MM.1S (cell line): ENCODE data around the gene TMEM95.

Experiments
- DNase-seq: peaks from one replicate; pipeline ENCODE4 v3.0.0-alpha.2; 2015
- H2AFZ ChIP-seq: fragments of 300-600 bp; sonication (generic); 2 replicates; pipeline ENCODE4 v1.6.0; 2016; ENCODE audit warnings: antibody characterized with exemption, low read length
- H3F3A ChIP-seq: fragments of 300-600 bp; sonication (generic); 2 replicates; pipeline ENCODE4 v1.6.1; 2016; ENCODE audit warnings: mild to moderate bottlenecking, antibody characterized with exemption, low read length, moderate library complexity, mixed read lengths; ENCODE audit not compliant: insufficient read depth
- H3K27ac ChIP-seq: fragments of 300-600 bp; sonication (generic); 2 replicates; pipeline ENCODE4 v1.5.1; 2016; ENCODE audit warnings: mild to moderate bottlenecking, low read length
- H3K27me3 ChIP-seq: fragments of 300-600 bp; sonication (generic); replicated peaks from 2 replicates; pipeline ENCODE4 v1.6.0; 2016; ENCODE audit warnings: low read length; ENCODE audit not compliant: insufficient read depth
- H3K36me3 ChIP-seq: fragments of 300-600 bp; sonication (generic); replicated peaks from 2 replicates; pipeline ENCODE4 v1.6.1; 2016; ENCODE audit warnings: mild to moderate bottlenecking, low read length, mixed read lengths; ENCODE audit not compliant: insufficient read depth
- H3K4me1 ChIP-seq: fragments of 300-600 bp; sonication (generic); 2 replicates; pipeline ENCODE4 v1.6.1; 2016; ENCODE audit warnings: low read length, mixed read lengths
- H3K4me2 ChIP-seq: fragments of 300-600 bp; sonication (generic); 2 replicates; pipeline ENCODE4 v1.6.0; 2016; ENCODE audit warnings: low read depth, low read length
- H3K4me3 ChIP-seq: fragments of 300-600 bp; sonication (generic); 2 replicates; pipeline ENCODE4 v1.5.1; 2016; ENCODE audit warnings: low read length, mixed read lengths
- H3K79me2 ChIP-seq: fragments of 300-600 bp; sonication (generic); 2 replicates; pipeline ENCODE4 v1.6.1; 2016; ENCODE audit warnings: mixed run types, low read length, mixed read lengths
- H3K9ac ChIP-seq: fragments of 300-600 bp; sonication (generic); 2 replicates; pipeline ENCODE4 v1.6.1; 2016; ENCODE audit warnings: low read length, mixed read lengths
- H3K9me2 ChIP-seq: fragments of 300-600 bp; sonication (generic); replicated peaks from 2 replicates; pipeline ENCODE4 v1.6.1; 2016; ENCODE audit warnings: mild to moderate bottlenecking, low read length, mixed read lengths; ENCODE audit not compliant: insufficient read depth
- H3K9me3 ChIP-seq: fragments of 300-600 bp; sonication (generic); replicated peaks from 2 replicates; pipeline ENCODE4 v1.6.1; 2016; ENCODE audit warnings: mild to moderate bottlenecking, low read length, mixed read lengths; ENCODE audit not compliant: insufficient read depth
- H4K20me1 ChIP-seq: fragments of 300-600 bp; sonication (generic); 2 replicates; pipeline ENCODE4 v1.6.1; 2016; ENCODE audit warnings: mild to moderate bottlenecking, low read length, moderate library complexity, mixed read lengths; ENCODE audit not compliant: insufficient read depth
- EZH2 ChIP-seq: fragments of 300-600 bp; sonication (generic); optimal IDR thresholded peaks from 2 replicates; pipeline ENCODE3; 2017; ENCODE audit warnings: low read depth, mild to moderate bottlenecking, antibody characterized with exemption, low read length, mixed read lengths
- EZH2phosphoT487 ChIP-seq: fragments of 300-600 bp; sonication (generic); IDR thresholded peaks from 2 replicates; pipeline ENCODE4 v1.6.1; 2018; ENCODE audit warnings: antibody characterized with exemption, low read length
- TF ChIP-seq, protein P1 (sequence below): fragments of 300-600 bp; sonication (generic); IDR thresholded peaks from 2 replicates; pipeline ENCODE4 v1.5.1; 2016; ENCODE audit warnings: antibody characterized with exemption, low read length, mixed read lengths

TMEM95 gene

DNA sequence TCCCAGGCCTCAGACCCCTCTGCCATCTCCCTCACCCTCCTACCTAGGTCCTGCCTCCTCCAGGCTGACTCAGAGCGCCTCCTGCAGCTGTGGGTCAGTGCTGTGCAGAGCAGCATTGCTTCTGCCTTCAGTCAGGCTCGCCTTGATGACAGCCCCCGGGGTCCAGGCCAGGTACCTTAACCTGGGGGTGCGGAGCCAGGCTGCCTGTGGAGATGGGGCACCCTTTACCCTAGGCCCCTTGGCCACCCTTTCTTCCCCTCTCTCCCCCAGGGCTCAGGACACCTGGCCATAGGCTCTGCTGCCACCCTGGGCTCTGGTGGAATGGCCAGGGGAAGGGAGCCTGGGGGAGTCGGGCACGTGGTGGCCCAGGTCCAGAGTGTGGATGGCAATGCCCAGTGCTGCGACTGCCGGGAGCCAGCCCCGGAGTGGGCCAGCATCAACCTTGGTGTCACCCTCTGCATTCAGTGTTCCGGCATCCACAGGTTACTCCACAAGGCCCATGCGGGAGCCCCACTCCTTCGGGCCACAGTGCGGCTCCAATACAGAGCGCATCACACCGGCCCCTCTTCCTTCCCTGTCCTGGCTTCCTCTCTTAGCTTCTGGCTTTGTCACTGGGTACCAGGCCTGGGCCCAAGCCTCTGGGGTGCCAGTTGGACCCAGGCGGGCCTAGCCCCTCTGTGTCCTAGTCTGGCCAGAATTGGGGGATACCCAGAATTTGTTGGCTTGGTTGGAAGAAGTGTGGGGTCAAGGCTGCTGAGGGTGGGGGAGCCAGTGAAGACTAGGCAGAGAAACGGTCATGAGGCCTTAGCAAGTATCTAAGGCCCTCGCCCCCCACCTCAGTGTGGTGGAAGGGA, 8.0 kb upstream of the TMEM95 start:
- Histone ChIP-seq H3K9me2 (no peaks in the 10 kb centered on the region), H3F3A (0 out of 2 replicates have a peak, but pooled peaks cover 6% of the 10 kb centered on the region), H3K4me3 (no peak overlapping the region), H3K27ac (no peak overlapping the region), H3K4me1 (peaks cover 5% of the 10 kb centered on the region; the same call in 1 of the 2 replicates), H2AFZ (no peak overlapping the region), H3K79me2 (no peaks in the 10 kb centered on the region), H3K9me3 (no peaks in the 10 kb centered on the region), H3K36me3 (no peaks in the 10 kb centered on the region), H4K20me1 (no peaks in the 10 kb centered on the region), H3K9ac (no peak overlapping the region), H3K4me2 (no peak overlapping the region), H3K27me3 (no peaks in the 10 kb centered on the region)
- no peak for DNase-seq
- TF ChIP-seq, protein P1, sequence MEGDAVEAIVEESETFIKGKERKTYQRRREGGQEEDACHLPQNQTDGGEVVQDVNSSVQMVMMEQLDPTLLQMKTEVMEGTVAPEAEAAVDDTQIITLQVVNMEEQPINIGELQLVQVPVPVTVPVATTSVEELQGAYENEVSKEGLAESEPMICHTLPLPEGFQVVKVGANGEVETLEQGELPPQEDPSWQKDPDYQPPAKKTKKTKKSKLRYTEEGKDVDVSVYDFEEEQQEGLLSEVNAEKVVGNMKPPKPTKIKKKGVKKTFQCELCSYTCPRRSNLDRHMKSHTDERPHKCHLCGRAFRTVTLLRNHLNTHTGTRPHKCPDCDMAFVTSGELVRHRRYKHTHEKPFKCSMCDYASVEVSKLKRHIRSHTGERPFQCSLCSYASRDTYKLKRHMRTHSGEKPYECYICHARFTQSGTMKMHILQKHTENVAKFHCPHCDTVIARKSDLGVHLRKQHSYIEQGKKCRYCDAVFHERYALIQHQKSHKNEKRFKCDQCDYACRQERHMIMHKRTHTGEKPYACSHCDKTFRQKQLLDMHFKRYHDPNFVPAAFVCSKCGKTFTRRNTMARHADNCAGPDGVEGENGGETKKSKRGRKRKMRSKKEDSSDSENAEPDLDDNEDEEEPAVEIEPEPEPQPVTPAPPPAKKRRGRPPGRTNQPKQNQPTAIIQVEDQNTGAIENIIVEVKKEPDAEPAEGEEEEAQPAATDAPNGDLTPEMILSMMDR = no peak
- TF ChIP-seq EZH2 (no peak), EZH2phosphoT487 (no peak)

DNA sequence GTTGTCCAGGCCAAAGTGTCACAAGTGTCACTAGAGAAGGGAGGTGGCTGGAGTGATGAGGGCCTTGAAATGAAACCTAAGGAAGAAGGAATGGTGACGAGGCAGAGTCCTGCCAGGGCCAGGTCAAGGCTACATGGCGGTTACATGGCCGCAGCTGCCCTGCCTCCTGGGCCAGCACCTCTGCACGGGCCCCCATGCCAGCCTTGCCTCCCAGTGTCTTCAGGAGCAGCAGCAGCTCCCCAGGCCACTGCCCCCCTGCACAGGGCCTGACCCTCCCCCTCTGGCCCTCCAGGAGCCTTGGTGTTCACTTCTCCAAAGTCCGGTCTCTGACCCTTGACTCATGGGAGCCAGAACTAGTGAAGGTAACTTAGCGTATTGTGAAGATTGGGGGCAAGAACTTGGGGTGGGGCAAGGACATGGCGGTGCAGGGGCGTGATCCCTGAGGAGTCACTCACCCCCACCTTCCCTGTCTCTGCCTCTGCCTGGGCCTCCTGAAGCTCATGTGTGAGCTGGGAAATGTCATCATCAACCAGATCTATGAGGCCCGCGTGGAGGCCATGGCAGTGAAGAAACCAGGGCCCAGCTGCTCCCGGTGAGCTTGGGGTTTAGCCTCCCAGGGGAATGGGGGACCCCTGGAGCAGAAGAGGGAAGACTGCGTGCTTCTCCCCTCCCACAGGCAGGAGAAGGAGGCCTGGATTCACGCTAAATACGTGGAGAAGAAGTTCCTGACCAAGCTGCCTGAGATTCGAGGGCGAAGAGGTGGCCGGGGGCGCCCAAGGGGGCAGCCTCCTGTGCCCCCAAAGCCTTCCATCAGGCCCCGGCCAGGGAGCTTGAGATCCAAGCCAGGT, 7.1 kb upstream of the TMEM95 start:
- Histone ChIP-seq H3F3A (0 out of 2 replicates have a peak, but pooled peaks cover 6% of the 10 kb centered on the region), H3K9me3 (no peaks in the 10 kb centered on the region), H2AFZ (no peak overlapping the region), H3K36me3 (no peaks in the 10 kb centered on the region), H3K27ac (no peak overlapping the region), H3K9ac (no peak overlapping the region), H3K9me2 (no peaks in the 10 kb centered on the region), H4K20me1 (no peaks in the 10 kb centered on the region), H3K4me2 (no peak overlapping the region), H3K4me1 (peaks cover 5% of the 10 kb centered on the region; the same call in 1 of the 2 replicates), H3K27me3 (no peaks in the 10 kb centered on the region), H3K4me3 (no peak overlapping the region), H3K79me2 (no peaks in the 10 kb centered on the region)
- TF ChIP-seq, protein P1 = no peak
- TF ChIP-seq EZH2 (no peak), EZH2phosphoT487 (no peak)
- DNase-seq = no peak

DNA sequence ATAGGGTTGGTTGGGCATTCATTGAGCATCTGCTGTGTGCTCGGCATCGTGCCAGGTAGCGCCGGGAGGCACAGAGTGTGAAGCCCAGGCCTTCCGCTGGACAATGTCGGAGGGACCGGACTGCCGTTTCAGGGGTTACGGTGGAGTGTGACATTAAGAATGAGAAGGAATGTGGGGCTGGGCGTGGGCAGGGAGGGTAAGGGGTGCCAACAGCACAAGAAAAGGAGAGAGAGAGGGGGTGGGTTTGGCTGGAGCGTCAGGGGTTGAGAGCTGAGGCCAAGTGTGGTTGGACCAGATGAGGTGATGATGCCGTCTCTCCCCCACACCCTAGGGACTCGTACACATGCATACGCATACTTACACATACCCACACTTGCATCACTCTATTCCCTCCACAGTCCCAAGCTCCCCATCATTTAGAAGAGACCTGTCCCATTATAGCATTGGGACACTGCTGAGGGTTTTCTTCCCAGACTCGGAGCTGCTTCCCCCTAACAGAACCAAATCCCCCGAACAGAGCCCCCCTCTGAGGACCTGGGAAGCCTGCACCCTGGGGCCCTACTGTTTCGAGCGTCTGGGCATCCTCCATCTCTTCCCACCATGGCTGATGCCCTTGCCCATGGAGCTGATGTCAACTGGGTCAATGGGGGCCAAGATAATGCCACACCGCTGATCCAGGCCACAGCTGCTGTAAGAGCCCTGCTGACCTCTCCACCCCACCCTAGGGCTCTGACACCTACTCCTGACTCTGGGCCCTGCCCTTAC, 6.3 kb upstream of the TMEM95 start:
- H3K4me2 ChIP-seq = no peak overlapping the region
- no peaks in the 10 kb centered on the region for H3K9me3 ChIP-seq
- no peaks in the 10 kb centered on the region for H3K9me2 ChIP-seq
- no peak for DNase-seq
- no peaks in the 10 kb centered on the region for H4K20me1 ChIP-seq
- H3K4me1 ChIP-seq = peaks cover 5% of the 10 kb centered on the region; the same call in 1 of the 2 replicates
- no peak overlapping the region for H2AFZ ChIP-seq
- H3K27me3 ChIP-seq = no peaks in the 10 kb centered on the region
- H3K36me3 ChIP-seq = no peaks in the 10 kb centered on the region
- 0 out of 2 replicates have a peak, but pooled peaks cover 6% of the 10 kb centered on the region for H3F3A ChIP-seq
- H3K27ac ChIP-seq = no peak overlapping the region
- H3K79me2 ChIP-seq = no peaks in the 10 kb centered on the region
- TF ChIP-seq EZH2 = no peak
- TF ChIP-seq, protein P1 = no peak
- no peak for TF ChIP-seq EZH2phosphoT487
- H3K9ac ChIP-seq = no peak overlapping the region
- no peak overlapping the region for H3K4me3 ChIP-seq
